Measurements from ENCODE around the gene ITPR1. TPM values are rescaled to one million over a fixed set of nuclear protein-coding genes. Genes with fewer than 3 reads are reported as not detected.
A peak's percentile ranks its signal among the peaks of the same experiment; 100 is the strongest.

The ITPR1 gene
- total and polyA plus RNA-seq, 4 donors: 9.3 to 43.7 (median 20.9) TPM

DNA sequence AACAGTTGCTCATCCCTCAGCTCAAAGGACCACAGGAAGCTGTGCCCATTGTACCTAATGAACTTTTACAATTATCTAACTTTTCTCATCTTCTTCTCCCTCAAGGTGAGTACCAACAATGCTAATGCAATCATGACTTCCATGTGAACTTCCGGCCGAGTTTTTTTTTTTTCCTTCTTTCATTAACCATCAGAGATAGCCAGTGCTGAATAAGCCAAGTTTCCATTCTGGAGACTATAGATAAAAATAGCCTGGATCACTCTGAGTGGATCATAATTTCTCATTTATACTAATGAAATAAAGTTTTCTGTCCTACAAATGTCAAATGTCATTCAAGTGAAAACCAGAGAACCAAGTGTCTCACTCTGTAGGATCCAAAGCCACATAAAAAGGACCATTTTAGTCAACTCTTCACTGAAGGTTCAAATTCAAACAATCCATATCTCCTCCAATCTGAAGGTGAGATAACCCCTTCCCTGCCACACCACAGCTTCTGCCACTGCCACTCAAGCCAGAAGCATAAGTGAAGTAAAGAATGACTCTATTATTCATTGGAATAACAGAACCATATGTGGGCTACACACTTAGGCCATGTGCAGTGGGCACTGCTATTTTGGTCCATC, 31.6 kb upstream of the ITPR1 start:
- Histone ChIP-seq H3K36me3 (ENCODE audit: control insufficient read depth, insufficient read depth, low read length) (no peaks in the 10 kb centered on the region), H3K4me3 (ENCODE audit: low read depth, low read length) (no peak overlapping the region), H3K27me3 (ENCODE audit: control insufficient read depth, insufficient read depth, low read length) (no peaks in the 10 kb centered on the region), H3K4me1 (ENCODE audit: control insufficient read depth, insufficient read depth, low read length) (peaks cover 5% of the 10 kb centered on the region), H3K27ac (ENCODE audit: low read depth, low read length) (no peak overlapping the region), H3K9me3 (ENCODE audit: control insufficient read depth, insufficient read depth, low read length) (peaks cover 2% of the 10 kb centered on the region)
- 90% methylated on average over 2 of the region's 2 CpGs for WGBS (ENCODE audit: insufficient coverage)
- DNase-seq (ENCODE audit: low read depth in 4 of 6, low spot score in 6 of 6): no peak

DNA sequence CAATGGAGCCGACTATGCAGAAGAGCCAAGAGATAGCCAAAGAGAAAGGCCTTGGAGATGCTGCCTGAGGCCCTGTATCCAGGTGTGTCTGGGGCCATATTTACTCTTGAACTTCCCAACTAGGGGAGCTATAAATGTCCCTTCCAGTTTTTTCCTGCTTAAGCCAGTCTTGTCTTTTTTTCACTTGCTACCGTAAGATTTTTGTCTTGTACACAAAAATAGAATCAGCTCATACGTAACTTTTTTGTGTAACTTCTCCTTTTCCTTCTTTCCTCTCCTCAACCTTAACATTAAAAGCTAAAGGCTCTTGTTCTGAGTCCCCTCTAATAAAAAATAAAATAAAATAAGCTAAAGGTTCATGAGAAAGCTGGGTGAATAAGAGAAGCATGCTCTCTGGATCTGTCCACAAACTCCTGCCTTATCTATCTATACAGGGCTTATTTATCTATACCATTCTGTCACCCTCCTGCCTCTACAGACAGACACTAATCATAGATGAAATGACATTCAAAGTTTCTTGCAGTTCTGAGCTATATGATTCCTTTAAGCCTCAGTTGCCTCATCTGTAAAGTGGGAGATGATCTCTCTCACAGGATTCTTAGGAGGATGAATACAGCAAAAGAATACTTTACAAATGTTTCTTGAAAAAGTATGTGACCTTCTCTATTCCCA, 30.6 kb upstream of the ITPR1 start:
- no peak for DNase-seq (ENCODE audit: low read depth in 4 of 6, low spot score in 6 of 6)

GRCh38 chr3:4464576-4464975, 28.6 kb upstream of the ITPR1 start:
- no peak overlapping the region for H3K4me3 ChIP-seq (ENCODE audit: low read depth, low read length)
- no CpG with 5 or more reads among the region's 1 CpG for WGBS (ENCODE audit: insufficient coverage)
- no peaks in the 10 kb centered on the region for H3K9me3 ChIP-seq (ENCODE audit: control insufficient read depth, insufficient read depth, low read length)
- peaks cover 8% of the 10 kb centered on the region for H3K4me1 ChIP-seq (ENCODE audit: control insufficient read depth, insufficient read depth, low read length)
- H3K27ac ChIP-seq (ENCODE audit: low read depth, low read length): no peak overlapping the region
- DNase-seq (ENCODE audit: low read depth in 4 of 6, low spot score in 6 of 6): no peak
- no peaks in the 10 kb centered on the region for H3K27me3 ChIP-seq (ENCODE audit: control insufficient read depth, insufficient read depth, low read length)
- H3K36me3 ChIP-seq (ENCODE audit: control insufficient read depth, insufficient read depth, low read length): no peaks in the 10 kb centered on the region

More for the DNA sequence above, 30.6 kb upstream of the ITPR1 start:
- Histone ChIP-seq H3K27me3 (ENCODE audit: control insufficient read depth, insufficient read depth, low read length) (no peaks in the 10 kb centered on the region), H3K36me3 (ENCODE audit: control insufficient read depth, insufficient read depth, low read length) (no peaks in the 10 kb centered on the region), H3K9me3 (ENCODE audit: control insufficient read depth, insufficient read depth, low read length) (peaks cover 2% of the 10 kb centered on the region), H3K4me3 (ENCODE audit: low read depth, low read length) (no peak overlapping the region), H3K4me1 (ENCODE audit: control insufficient read depth, insufficient read depth, low read length) (peaks cover 7% of the 10 kb centered on the region), H3K27ac (ENCODE audit: low read depth, low read length) (no peak overlapping the region)
- 100% methylated on average over 2 of the region's 3 CpGs for WGBS (ENCODE audit: insufficient coverage)

DNA sequence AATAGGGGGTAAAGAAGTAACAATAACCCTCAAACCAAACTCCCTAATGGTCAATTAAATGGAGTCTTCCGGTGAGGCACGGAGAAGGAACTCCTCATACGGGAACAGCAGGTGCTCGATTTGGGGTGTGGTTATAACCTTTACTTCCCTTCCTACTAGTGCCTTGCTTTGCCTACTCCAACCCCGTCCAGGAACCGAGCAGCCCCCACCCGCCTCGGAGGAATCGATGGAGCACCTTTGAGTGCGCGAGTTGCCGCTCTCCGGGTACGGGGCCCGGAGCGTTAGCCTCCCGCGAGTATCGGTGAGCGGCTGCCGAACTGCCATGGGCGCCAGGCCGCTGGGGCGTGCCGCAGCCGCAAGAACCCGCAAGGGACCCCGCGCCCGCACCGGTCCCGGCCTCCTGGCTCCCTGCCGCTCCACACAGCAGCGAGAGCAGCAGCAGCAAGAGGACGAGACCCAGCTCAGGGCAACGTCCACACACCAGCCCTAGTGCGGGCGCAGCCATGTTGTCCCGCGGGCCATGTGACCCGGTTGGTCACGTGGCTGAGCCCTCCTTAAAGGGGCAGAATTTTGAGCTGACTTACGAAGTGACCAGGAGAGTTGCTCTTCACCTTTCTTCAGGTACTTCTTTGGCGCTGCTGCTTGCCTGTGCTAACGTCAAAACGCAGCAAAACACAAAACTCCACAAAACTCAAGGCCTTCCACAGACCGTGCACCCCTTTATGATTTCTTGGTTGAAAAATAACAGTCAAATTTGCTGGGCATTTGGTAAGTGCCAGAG, 26.2 kb upstream of the ITPR1 start, which contains the start of gene SUMF1:
Gene SUMF1, minus strand, starts transcription at position 529 of the 781 bp plus-strand sequence. Its CDS starts 24 bp downstream, at position 505.
- Histone ChIP-seq H3K27ac (ENCODE audit: low read depth, low read length) (peak within 1 kb of the TSS; percentile 45), H3K4me3 (ENCODE audit: low read depth, low read length) (peak within 1 kb of the TSS; percentile 86), H3K9me3 (ENCODE audit: control insufficient read depth, insufficient read depth, low read length) (no peaks in the 10 kb centered on the region), H3K4me1 (ENCODE audit: control insufficient read depth, insufficient read depth, low read length) (peaks cover 8% of the 10 kb centered on the region), H3K27me3 (ENCODE audit: control insufficient read depth, insufficient read depth, low read length) (peaks cover 3% of the 10 kb centered on the region), H3K36me3 (ENCODE audit: control insufficient read depth, insufficient read depth, low read length) (no peaks in the 10 kb centered on the region)
- WGBS (ENCODE audit: insufficient coverage): under 1% methylated on average over 44 of the region's 47 CpGs
- peak; percentile 62 to 95 (median 78) for DNase-seq (ENCODE audit: low read depth in 4 of 6, low spot score in 6 of 6)

- 84% methylated on average over 11 of the region's 13 CpGs for WGBS (ENCODE audit: insufficient coverage)
Measured at GRCh38 chr3:4467522-4467867, 25.7 kb upstream of the ITPR1 start.

DNA sequence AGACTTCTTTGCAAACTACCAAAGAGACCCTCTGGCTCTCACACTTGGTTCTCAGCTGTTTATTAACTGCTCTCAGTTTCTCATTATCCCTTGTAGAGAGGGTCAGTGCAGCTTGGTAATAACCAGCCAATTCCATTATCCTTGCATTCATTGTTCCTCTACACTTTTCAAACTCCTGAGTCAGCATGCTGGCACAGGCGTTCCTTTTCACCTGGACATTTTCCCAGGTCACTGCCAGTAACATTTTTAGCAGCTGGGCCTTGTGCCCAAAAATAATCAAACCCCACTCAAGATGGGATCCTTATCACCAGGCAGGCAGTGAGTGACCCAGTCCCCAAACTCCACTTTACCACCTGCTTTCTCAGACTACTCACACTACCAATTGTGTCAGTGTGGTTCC, 21.2 kb upstream of the ITPR1 start:
- Histone ChIP-seq H3K9me3 (ENCODE audit: control insufficient read depth, insufficient read depth, low read length) (no peaks in the 10 kb centered on the region), H3K27me3 (ENCODE audit: control insufficient read depth, insufficient read depth, low read length) (peaks cover 3% of the 10 kb centered on the region), H3K36me3 (ENCODE audit: control insufficient read depth, insufficient read depth, low read length) (no peaks in the 10 kb centered on the region), H3K4me1 (ENCODE audit: control insufficient read depth, insufficient read depth, low read length) (peaks cover 3% of the 10 kb centered on the region), H3K4me3 (ENCODE audit: low read depth, low read length) (no peak overlapping the region), H3K27ac (ENCODE audit: low read depth, low read length) (no peak overlapping the region)
- no peak for DNase-seq (ENCODE audit: low read depth in 4 of 6, low spot score in 6 of 6)
- WGBS (ENCODE audit: insufficient coverage): 54% methylated on average over 1 of the region's 1 CpG

More at GRCh38 chr3:4467522-4467867, 25.7 kb upstream of the ITPR1 start:
- H3K36me3 ChIP-seq (ENCODE audit: control insufficient read depth, insufficient read depth, low read length): no peaks in the 10 kb centered on the region
- H3K9me3 ChIP-seq (ENCODE audit: control insufficient read depth, insufficient read depth, low read length): no peaks in the 10 kb centered on the region
- H3K4me1 ChIP-seq (ENCODE audit: control insufficient read depth, insufficient read depth, low read length): peaks cover 8% of the 10 kb centered on the region
- peaks cover 3% of the 10 kb centered on the region for H3K27me3 ChIP-seq (ENCODE audit: control insufficient read depth, insufficient read depth, low read length)
- no peak for DNase-seq (ENCODE audit: low read depth in 4 of 6, low spot score in 6 of 6)
- H3K4me3 ChIP-seq (ENCODE audit: low read depth, low read length): peak overlapping the region; percentile 86
- peak overlapping the region; percentile 45 for H3K27ac ChIP-seq (ENCODE audit: low read depth, low read length)

DNA sequence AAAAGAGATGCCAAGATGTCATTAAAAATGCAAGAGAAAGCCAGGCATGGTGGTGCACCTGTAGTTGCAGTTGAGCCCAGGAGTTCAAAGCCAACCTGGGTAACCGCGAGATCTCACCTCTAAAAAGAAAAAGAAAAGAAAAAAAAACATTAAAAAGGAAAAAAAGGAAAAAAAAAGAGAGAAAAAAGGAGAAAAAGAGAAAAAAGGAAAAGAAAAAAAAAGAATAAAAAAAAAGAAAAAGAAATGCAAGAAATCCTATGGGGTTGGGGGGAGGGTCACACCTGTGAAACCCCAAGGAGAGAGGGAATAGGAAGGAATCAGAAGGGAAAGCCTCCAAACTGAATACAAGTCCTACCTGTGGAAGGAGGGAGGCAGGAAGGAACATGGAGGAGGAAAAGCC, 20.8 kb upstream of the ITPR1 start:
- DNase-seq (ENCODE audit: low read depth in 4 of 6, low spot score in 6 of 6): no peak
- Histone ChIP-seq H3K9me3 (ENCODE audit: control insufficient read depth, insufficient read depth, low read length) (no peaks in the 10 kb centered on the region), H3K36me3 (ENCODE audit: control insufficient read depth, insufficient read depth, low read length) (no peaks in the 10 kb centered on the region), H3K27ac (ENCODE audit: low read depth, low read length) (no peak overlapping the region), H3K27me3 (ENCODE audit: control insufficient read depth, insufficient read depth, low read length) (peaks cover 3% of the 10 kb centered on the region), H3K4me1 (ENCODE audit: control insufficient read depth, insufficient read depth, low read length) (peaks cover 3% of the 10 kb centered on the region), H3K4me3 (ENCODE audit: low read depth, low read length) (no peak overlapping the region)
- WGBS (ENCODE audit: insufficient coverage): no CpG with 5 or more reads among the region's 2 CpGs

DNA sequence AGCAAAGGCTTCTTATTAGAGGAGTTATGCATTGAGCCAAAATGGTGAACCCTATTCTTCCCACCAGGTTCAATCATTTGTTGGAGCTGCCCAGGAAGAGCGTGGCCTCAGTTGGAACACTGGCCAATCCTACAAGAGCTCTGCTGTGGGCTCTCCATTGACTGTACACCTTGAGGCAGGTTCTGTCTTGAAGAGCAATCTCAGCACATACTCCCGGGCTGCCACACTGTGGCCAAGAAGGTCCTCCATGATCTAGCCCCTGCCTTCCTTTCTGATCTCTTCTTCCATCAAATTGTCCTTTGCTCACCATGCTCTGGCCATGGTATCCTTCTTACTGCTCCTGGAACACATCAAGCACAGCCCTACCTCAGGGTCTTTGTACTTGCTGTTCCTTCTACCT, 20.4 kb upstream of the ITPR1 start:
- Histone ChIP-seq H3K36me3 (ENCODE audit: control insufficient read depth, insufficient read depth, low read length) (no peaks in the 10 kb centered on the region), H3K4me1 (ENCODE audit: control insufficient read depth, insufficient read depth, low read length) (no peaks in the 10 kb centered on the region), H3K9me3 (ENCODE audit: control insufficient read depth, insufficient read depth, low read length) (no peaks in the 10 kb centered on the region), H3K27ac (ENCODE audit: low read depth, low read length) (no peak overlapping the region), H3K27me3 (ENCODE audit: control insufficient read depth, insufficient read depth, low read length) (peaks cover 3% of the 10 kb centered on the region), H3K4me3 (ENCODE audit: low read depth, low read length) (no peak overlapping the region)
- DNase-seq (ENCODE audit: low read depth in 4 of 6, low spot score in 6 of 6): no peak
- 89% methylated on average over 2 of the region's 2 CpGs for WGBS (ENCODE audit: insufficient coverage)

- no peaks in the 10 kb centered on the region for H3K4me1 ChIP-seq (ENCODE audit: control insufficient read depth, insufficient read depth, low read length)
- H3K9me3 ChIP-seq (ENCODE audit: control insufficient read depth, insufficient read depth, low read length): no peaks in the 10 kb centered on the region
- no peak overlapping the region for H3K4me3 ChIP-seq (ENCODE audit: low read depth, low read length)
- peak in 1 of 6 donors; percentile 7 for DNase-seq (ENCODE audit: low read depth in 4 of 6, low spot score in 6 of 6)
- H3K27me3 ChIP-seq (ENCODE audit: control insufficient read depth, insufficient read depth, low read length): peaks cover 3% of the 10 kb centered on the region
- WGBS (ENCODE audit: insufficient coverage): 49% methylated on average over 6 of the region's 7 CpGs
- H3K36me3 ChIP-seq (ENCODE audit: control insufficient read depth, insufficient read depth, low read length): no peaks in the 10 kb centered on the region
- no peak overlapping the region for H3K27ac ChIP-seq (ENCODE audit: low read depth, low read length)
Measured at GRCh38 chr3:4474683-4475490, 18.3 kb upstream of the ITPR1 start.
